Measurements from ENCODE around the gene MAPK8IP3. TPM values are rescaled to one million over a fixed set of nuclear protein-coding genes. Genes with fewer than 3 reads are reported as not detected.

The MAPK8IP3 gene
- total and polyA plus RNA-seq, 9 of the 15 experiments (the other 6 are each of a cell fraction or from before 2014, with no cell fraction given): 0.17 to 58.7 (median 16.7) TPM

DNA sequence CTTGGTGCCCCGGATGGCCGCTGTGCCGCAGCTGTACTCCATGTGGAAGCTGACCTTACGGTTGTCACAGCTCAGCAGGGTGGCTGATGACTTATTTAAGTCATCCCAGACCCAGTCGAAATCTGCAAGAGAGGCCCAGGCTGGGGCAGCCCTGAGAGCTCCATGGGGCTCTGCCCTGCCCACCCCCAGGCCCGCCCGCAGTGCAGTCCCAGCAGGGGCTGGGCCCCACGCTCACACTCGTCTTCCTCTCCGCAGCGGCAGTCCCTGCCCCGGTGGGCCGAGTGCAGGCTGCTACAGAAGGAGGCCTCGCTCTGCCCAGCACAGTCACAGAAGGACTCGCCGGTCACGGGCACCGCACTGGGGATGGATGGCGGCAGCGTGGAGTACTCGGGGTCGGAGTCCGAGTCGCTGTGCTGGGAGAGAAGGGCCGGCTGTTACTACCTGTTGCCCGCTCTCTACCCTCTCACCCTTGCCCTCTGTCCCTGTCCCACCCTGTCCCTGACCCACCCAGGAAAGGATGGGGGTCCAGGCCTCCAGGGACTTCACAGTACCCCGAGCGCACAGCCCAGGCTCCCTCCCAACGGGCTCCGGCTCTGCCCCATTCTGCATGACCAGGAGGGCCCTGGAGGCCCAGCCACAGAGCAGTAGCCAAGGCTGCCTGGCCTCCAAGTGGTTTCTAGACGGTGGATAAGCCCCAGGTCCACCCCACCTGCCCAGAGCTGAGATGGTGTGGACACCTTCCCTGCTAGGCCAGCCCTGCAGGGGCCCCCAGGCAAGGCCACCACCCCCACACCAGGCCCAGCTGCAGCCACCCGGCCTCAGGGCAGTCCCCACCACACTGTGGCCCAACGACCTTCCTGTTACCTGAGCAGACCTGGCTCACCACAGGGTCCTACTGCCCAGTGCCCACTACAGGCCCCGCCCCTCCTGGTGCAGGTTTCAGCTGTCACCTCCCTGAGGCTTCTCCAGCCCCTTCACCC lies 72.5 kb downstream of the MAPK8IP3 start (continued):
- TF ChIP-seq STAT5A (IDR thresholded peaks at IDR 0.05; ENCODE audit: borderline replicate concordance, low read length) (no peak), POLR2A (conservative IDR thresholded peaks at IDR 0.05) (peak; percentile 39; the same call in 1 of the 2 replicates), SAFB (IDR thresholded peaks at IDR 0.05; ENCODE audit: borderline replicate concordance, low read depth, low read length) (0 out of 2 replicates have a peak, but pooled peaks have one; percentile 15), JUND (IDR thresholded peaks at IDR 0.05; ENCODE audit: borderline replicate concordance, low read depth, low read length) (no peak), JUND (tag; IDR thresholded peaks at IDR 0.05; ENCODE audit: borderline replicate concordance, low read depth, low read length) (no peak)

- Histone ChIP-seq H3K4me1 (replicated peaks in 1 of 2; ENCODE audit: control insufficient read depth in 2 of 2, insufficient read depth in 2 of 2, low read length in 2 of 2) (peaks cover 8 to 87% of the 10 kb centered on the region in 2 experiments; a peak in 4 of 5 replicates), H3K9me1 (ENCODE audit: control insufficient read depth, insufficient read depth, low read length) (peaks cover 2% of the 10 kb centered on the region), H3K27ac (ENCODE audit: extremely low read depth, low read depth, low read length) (no peak overlapping the region), H4K20me1 (replicated peaks; ENCODE audit: control insufficient read depth, insufficient read depth, low read length) (peaks cover 3% of the 10 kb centered on the region; the same call in 1 of the 2 replicates), H3K9me3 (replicated peaks; ENCODE audit: control insufficient read depth, insufficient read depth, low read depth, low read length) (no peaks in the 10 kb centered on the region), H2AFZ (ENCODE audit: low read depth, low read length) (no peak overlapping the region), H3K9ac (ENCODE audit: insufficient read depth in 1 of 2, low read depth in 2 of 2, low read length in 2 of 2) (peak overlapping the region in 1 of 2 experiments; percentile 84; a peak in 2 of 4 replicates), H3K27me3 (ENCODE audit: control insufficient read depth in 2 of 2, insufficient read depth in 2 of 2, low read length in 2 of 2) (no peaks in the 10 kb centered on the region), H3K4me2 (ENCODE audit: insufficient read depth, low read length) (no peak overlapping the region), H3K36me3 (ENCODE audit: control insufficient read depth, insufficient read depth, low read length) (peaks cover 56% of the 10 kb centered on the region; the same call in 2 of the 3 replicates), H3K79me2 (ENCODE audit: control insufficient read depth, insufficient read depth, low read length) (peaks cover 31% of the 10 kb centered on the region), H3K4me3 (no peak overlapping the region)
- POLR2A ChIA-PET: interaction anchor here (0.7 to 1.4 kb wide), 2 partner anchors 9 to 163 kb away, joined by 3 read pairs; partner anchors contain the start of gene MSRB1
- no TSS peak for BruUV-seq (replicated peaks)
- ATAC-seq: no peak
- no peak for FAIRE-seq
- WGBS (ENCODE audit: insufficient coverage, low coverage, missing lambda C conversion rate): 88% methylated on average over 8 of the region's 8 CpGs
- intact Hi-C loops (cut with micrococcal nuclease) (no loop called here), in situ Hi-C loops (cut with MboI) (no loop called here)
- DNase-seq (ENCODE audit: extremely low read depth in 1 of 4, low spot score in 3 of 4): no peak
- CTCF ChIA-PET (ENCODE audit: low intra/inter-chr PET ratio): no interaction called here
- TF ChIP-seq SUPT5H (IDR thresholded peaks at IDR 0.05) (0 out of 2 replicates have a peak, but pooled peaks have one; percentile 6), POLR2A (conservative IDR thresholded peaks at IDR 0.05) (peak; percentile 47; the same call in 1 of the 2 replicates), ZBTB40 (IDR thresholded peaks at IDR 0.05) (no peak), ZBTB40 (CRISPR knock-in tag; IDR thresholded peaks at IDR 0.05) (no peak)
Measured at GRCh38 chr16:1779234-1779701, 73.3 kb downstream of the MAPK8IP3 start.
